ENCODE results near the gene CNOT4. TPM values are rescaled to one million over a fixed set of nuclear protein-coding genes. Genes with fewer than 3 reads are reported as not detected.

The CNOT4 gene
- total RNA-seq, 1 experiment from 2014 or later = 9.7 TPM

DNA sequence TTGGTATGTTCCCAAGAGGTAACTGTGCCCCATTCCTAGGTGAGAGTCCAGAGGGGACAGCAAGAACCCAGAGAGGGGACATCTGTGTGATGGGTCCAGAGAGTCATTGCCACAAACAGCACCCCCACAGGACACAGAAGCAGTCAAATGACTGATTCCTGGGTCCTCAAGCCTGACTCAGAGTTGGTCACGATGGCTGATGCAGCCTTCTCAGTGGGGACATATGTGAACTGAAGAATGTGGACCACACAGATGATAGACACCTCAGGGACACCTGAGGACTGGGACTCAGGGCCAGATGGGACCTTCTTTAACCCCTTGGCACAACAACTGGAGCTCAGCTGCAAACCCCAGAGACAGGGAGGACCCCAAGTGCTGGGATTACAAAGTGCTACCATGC is 179.8 kb downstream of the CNOT4 start:
- POLR2A ChIA-PET (ENCODE audit: unreplicated experiment) = no interaction called here
- no peaks in the 10 kb centered on the region for H3K79me2 ChIP-seq (ENCODE audit: low read length)
- ATAC-seq (no peak), DNase-seq (no peak)
- H3F3A ChIP-seq (ENCODE audit: low read length, unreplicated experiment) = no peaks in the 10 kb centered on the region
- H3K4me2 ChIP-seq (ENCODE audit: low read length) = no peak overlapping the region
- no peak overlapping the region for H3K4me3 ChIP-seq (ENCODE audit: low read length)
- no peaks in the 10 kb centered on the region for H4K20me1 ChIP-seq (ENCODE audit: low read length)
- no peaks in the 10 kb centered on the region for H3K9me2 ChIP-seq (replicated peaks; ENCODE audit: low read length)
- no peak overlapping the region for H2AFZ ChIP-seq (ENCODE audit: low read length)
- H3K9ac ChIP-seq (ENCODE audit: low read length) = no peak overlapping the region
- TF ChIP-seq CTCF (conservative IDR thresholded peaks at IDR 0.05; ENCODE audit: low read depth, low read length) = no peak
- no peak for TF ChIP-seq EZH2 (IDR thresholded peaks at IDR 0.05; ENCODE audit: low read length, unreplicated experiment)
- TF ChIP-seq EZH2phosphoT487 (IDR thresholded peaks at IDR 0.05; ENCODE audit: borderline replicate concordance, low read length) = no peak
- no peaks in the 10 kb centered on the region for H3K36me3 ChIP-seq (ENCODE audit: low read depth, low read length)
- no peak overlapping the region for H3K27ac ChIP-seq (ENCODE audit: low read length)
- no peaks in the 10 kb centered on the region for H3K9me3 ChIP-seq (ENCODE audit: low read length)
- H3K4me1 ChIP-seq (ENCODE audit: insufficient read depth, low read length) = peaks cover 10% of the 10 kb centered on the region
- no TSS peak for BruUV-seq (replicated peaks)
- no peaks in the 10 kb centered on the region for H3K27me3 ChIP-seq (ENCODE audit: low read length)
- CTCF ChIA-PET = no interaction called here
- intact Hi-C loops (cut with micrococcal nuclease) = no loop called here

DNA sequence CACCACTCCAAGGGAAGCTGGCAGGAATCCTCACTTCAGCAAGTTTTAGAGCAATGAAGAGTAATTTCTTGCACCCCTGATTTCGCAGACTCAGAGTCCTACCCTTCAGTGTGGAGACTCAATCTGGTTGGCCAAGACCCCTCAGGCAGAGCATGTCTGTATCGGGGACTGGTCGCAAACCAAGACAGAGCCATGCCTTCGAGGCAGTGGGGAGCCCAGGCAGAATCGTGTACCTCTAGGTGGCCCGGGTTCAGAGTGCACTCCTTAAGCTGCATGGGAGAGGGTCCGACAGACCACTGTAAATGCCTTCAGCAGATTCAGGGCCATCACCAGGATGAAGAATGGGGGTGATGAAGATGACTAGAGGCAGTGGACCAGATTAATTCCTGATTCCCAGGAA is 181.4 kb downstream of the CNOT4 start:
- H4K20me1 ChIP-seq (ENCODE audit: low read length) = no peaks in the 10 kb centered on the region
- H3K9ac ChIP-seq (ENCODE audit: low read length) = no peak overlapping the region
- H3K4me2 ChIP-seq (ENCODE audit: low read length) = no peak overlapping the region
- H3K79me2 ChIP-seq (ENCODE audit: low read length) = no peaks in the 10 kb centered on the region
- H3F3A ChIP-seq (ENCODE audit: low read length, unreplicated experiment) = no peaks in the 10 kb centered on the region
- POLR2A ChIA-PET (ENCODE audit: unreplicated experiment) = no interaction called here
- CTCF ChIA-PET = no interaction called here
- no peak overlapping the region for H3K4me3 ChIP-seq (ENCODE audit: low read length)
- no peak for TF ChIP-seq CTCF (conservative IDR thresholded peaks at IDR 0.05; ENCODE audit: low read depth, low read length)
- TF ChIP-seq EZH2phosphoT487 (IDR thresholded peaks at IDR 0.05; ENCODE audit: borderline replicate concordance, low read length) = no peak
- TF ChIP-seq EZH2 (IDR thresholded peaks at IDR 0.05; ENCODE audit: low read length, unreplicated experiment) = no peak
- no peak for ATAC-seq
- no peaks in the 10 kb centered on the region for H3K36me3 ChIP-seq (ENCODE audit: low read depth, low read length)
- no peaks in the 10 kb centered on the region for H3K27me3 ChIP-seq (ENCODE audit: low read length)
- no peak overlapping the region for H3K27ac ChIP-seq (ENCODE audit: low read length)
- no TSS peak for BruUV-seq (replicated peaks)
- H3K9me3 ChIP-seq (ENCODE audit: low read length) = no peaks in the 10 kb centered on the region
- H2AFZ ChIP-seq (ENCODE audit: low read length) = no peak overlapping the region
- H3K9me2 ChIP-seq (replicated peaks; ENCODE audit: low read length) = no peaks in the 10 kb centered on the region
- no peak for DNase-seq
- peaks cover 6% of the 10 kb centered on the region for H3K4me1 ChIP-seq (ENCODE audit: insufficient read depth, low read length)
- intact Hi-C loops (cut with micrococcal nuclease) = no loop called here

- Histone ChIP-seq H4K20me1 (ENCODE audit: low read length) (no peaks in the 10 kb centered on the region), H2AFZ (ENCODE audit: low read length) (no peak overlapping the region), H3K79me2 (ENCODE audit: low read length) (no peaks in the 10 kb centered on the region), H3K36me3 (ENCODE audit: low read depth, low read length) (no peaks in the 10 kb centered on the region), H3K27me3 (ENCODE audit: low read length) (no peaks in the 10 kb centered on the region), H3K9me3 (ENCODE audit: low read length) (no peaks in the 10 kb centered on the region), H3K9ac (ENCODE audit: low read length) (no peak overlapping the region), H3K4me1 (ENCODE audit: insufficient read depth, low read length) (peaks cover 1% of the 10 kb centered on the region; the same call in 1 of the 2 replicates), H3K9me2 (replicated peaks; ENCODE audit: low read length) (no peaks in the 10 kb centered on the region), H3F3A (ENCODE audit: low read length, unreplicated experiment) (no peaks in the 10 kb centered on the region), H3K4me2 (ENCODE audit: low read length) (no peak overlapping the region), H3K27ac (ENCODE audit: low read length) (no peak overlapping the region), H3K4me3 (ENCODE audit: low read length) (no peak overlapping the region)
- no TSS peak for BruUV-seq (replicated peaks)
- ATAC-seq (no peak), DNase-seq (no peak)
- no peak for TF ChIP-seq CTCF (conservative IDR thresholded peaks at IDR 0.05; ENCODE audit: low read depth, low read length)
- intact Hi-C loops (cut with micrococcal nuclease) = no loop called here
- POLR2A ChIA-PET (ENCODE audit: unreplicated experiment) = no interaction called here
- CTCF ChIA-PET = no interaction called here
Measured at GRCh38 chr7:135328053-135328452, 181.8 kb downstream of the CNOT4 start.
